Small intestine (tissue), 7 donors: ENCODE results near the gene LUC7L. TPM values are rescaled to one million over a fixed set of nuclear protein-coding genes. Genes with fewer than 3 reads are reported as not detected.
A peak's percentile ranks its signal among the peaks of the same experiment; 100 is the strongest.
"Not testable (repeated sequence)": the region's sequence is repeated elsewhere in the genome, so short reads cannot be mapped to it uniquely, and the experiment has no call there.

ENCODE experiments used
- DNase-seq, 2 donors: peaks; one replicate each; pipeline versions ENCODE4 v3.0.0 to v3.0.0-alpha.2; 2013
- FAIRE-seq: peaks from 2 replicates; lab custom pipeline; 2012; peaks lifted over from hg19 to GRCh38; lab: Jason Lieb, UNC
- H3K27ac ChIP-seq, 3 donors: one replicate each; pipeline ENCODE4 v1.5.1; 2013; ENCODE audit warnings: low read length in 2 of 3, mild to moderate bottlenecking in 2 of 3, control low read depth in 1 of 3, inconsistent platforms in 1 of 3, low read depth in 1 of 3, moderate library complexity in 1 of 3
- H3K27me3 ChIP-seq, 3 donors: one replicate each; pipeline ENCODE4 v1.6.1; 2013; ENCODE audit warnings: low read length in 3 of 3, inconsistent platforms in 1 of 3; ENCODE audit not compliant: control insufficient read depth in 3 of 3, insufficient read depth in 3 of 3
- H3K36me3 ChIP-seq, 3 donors: one replicate each; pipeline ENCODE4 v1.6.1; 2013; ENCODE audit warnings: low read length in 3 of 3, inconsistent platforms in 1 of 3, low read depth in 1 of 3, mild to moderate bottlenecking in 1 of 3, moderate library complexity in 1 of 3; ENCODE audit not compliant: control insufficient read depth in 3 of 3, insufficient read depth in 2 of 3
- H3K4me1 ChIP-seq, 3 donors: one replicate each; pipeline ENCODE4 v1.6.1; 2013; ENCODE audit warnings: low read length in 2 of 3, inconsistent platforms in 1 of 3, low read depth in 1 of 3, mild to moderate bottlenecking in 1 of 3, moderate library complexity in 1 of 3; ENCODE audit not compliant: control insufficient read depth in 3 of 3, insufficient read depth in 2 of 3
- H3K4me3 ChIP-seq, 3 donors: one replicate each; pipeline ENCODE4 v1.5.1; 2013; ENCODE audit warnings: low read length in 3 of 3, control low read depth in 1 of 3, inconsistent platforms in 1 of 3, low read depth in 1 of 3, mild to moderate bottlenecking in 1 of 3, moderate library complexity in 1 of 3
- H3K9me3 ChIP-seq, 2 donors: one replicate each; pipeline ENCODE4 v1.6.1; 2013; ENCODE audit warnings: low read depth in 1 of 2, low read length in 1 of 2; ENCODE audit not compliant: control insufficient read depth in 2 of 2, insufficient read depth in 1 of 2
- WGBS, 3 donors: extraction: QIAGEN DNeasy Blood & Tissue Kit; methylation state at CpG; one replicate each; pipeline ENCODE4 v1.1.7; 2013; 5-methylcytosine and 5-hydroxymethylcytosine counted together
- polyA plus RNA-seq, 4 donors: library from polyadenylated mRNA; stranded (reverse) in 3 of 4; unstranded in 1 of 4; fragments of 200-250 nt in 3 of 4; fragments of 120-200 nt in 1 of 4; gene quantifications; one replicate each; pipeline versions ENCODE4 v1.2.1 to v1.2.3, GENCODE V29; 2013
- donor health status: healthy with polysubstance abuse.
- donor health status: control.
- donor health status: control.
- donor health status: Bipolar disorder and iron deficiency.
- donor health status: healthy.

The LUC7L gene
- polyA plus RNA-seq, 4 donors, result 56.6 to 136 (median 94.9) TPM

DNA sequence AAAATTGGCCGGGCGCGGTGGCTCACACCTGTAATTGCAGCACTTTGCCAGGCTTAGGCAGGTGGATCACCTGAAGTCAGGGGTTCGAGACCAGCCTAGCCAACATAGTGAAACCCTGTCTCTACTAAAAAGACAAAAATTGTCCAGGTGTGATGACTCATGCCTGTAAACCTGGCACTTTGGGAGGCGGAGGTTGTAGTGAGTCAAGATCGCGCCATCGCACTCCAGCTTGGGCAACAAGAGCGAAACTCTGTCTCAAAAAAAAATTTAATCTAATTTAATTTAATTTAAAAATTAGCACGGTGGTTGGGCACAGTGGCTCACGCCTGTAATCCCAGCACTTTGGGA, 50.6 kb downstream of the LUC7L start:
- Histone ChIP-seq H3K4me3 (no peak overlapping the region), H3K9me3 (peaks cover 0 to 4% of the 10 kb centered on the region in 2 donors), H3K27me3 (peaks cover 10 to 55% (median 19%) of the 10 kb centered on the region in 3 donors), H3K36me3 (peaks cover 0 to 4% (median 0%) of the 10 kb centered on the region in 3 donors), H3K4me1 (peaks cover 0 to 10% (median 2%) of the 10 kb centered on the region in 3 donors), H3K27ac (no peak overlapping the region)
- no peak for DNase-seq
- WGBS, 3 donors, result 66 to 87% (median 76%) methylated on average over 11 of the region's 11 CpGs
- no peak for FAIRE-seq

- H3K4me3 ChIP-seq, result no peak overlapping the region
- no peak for DNase-seq
- peaks cover 10 to 59% (median 20%) of the 10 kb centered on the region in 3 donors for H3K27me3 ChIP-seq
- FAIRE-seq, result no peak
- 42 to 55% (median 45%) methylated on average over 11 of the region's 11 CpGs for WGBS, 3 donors
- peaks cover 0 to 10% (median 2%) of the 10 kb centered on the region in 3 donors for H3K4me1 ChIP-seq
- H3K36me3 ChIP-seq, result peaks cover 0 to 4% (median 0%) of the 10 kb centered on the region in 3 donors
- peaks cover 0 to 4% of the 10 kb centered on the region in 2 donors for H3K9me3 ChIP-seq
- no peak overlapping the region for H3K27ac ChIP-seq
These were observed 51.1 kb downstream of the LUC7L start for GRCh38 chr16:177981-178667.

DNA sequence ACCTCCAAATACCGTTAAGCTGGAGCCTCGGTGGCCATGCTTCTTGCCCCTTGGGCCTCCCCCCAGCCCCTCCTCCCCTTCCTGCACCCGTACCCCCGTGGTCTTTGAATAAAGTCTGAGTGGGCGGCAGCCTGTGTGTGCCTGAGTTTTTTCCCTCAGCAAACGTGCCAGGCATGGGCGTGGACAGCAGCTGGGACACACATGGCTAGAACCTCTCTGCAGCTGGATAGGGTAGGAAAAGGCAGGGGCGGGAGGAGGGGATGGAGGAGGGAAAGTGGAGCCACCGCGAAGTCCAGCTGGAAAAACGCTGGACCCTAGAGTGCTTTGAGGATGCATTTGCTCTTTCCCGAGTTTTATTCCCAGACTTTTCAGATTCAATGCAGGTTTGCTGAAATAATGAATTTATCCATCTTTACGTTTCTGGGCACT, 51.8 kb downstream of the LUC7L start:
- 4 to 13% (median 8%) methylated on average over 12 to 13 of the region's 13 CpGs for WGBS, 3 donors
- peaks cover 0 to 4% of the 10 kb centered on the region in 2 donors for H3K9me3 ChIP-seq
- H3K36me3 ChIP-seq, result no peaks in the 10 kb centered on the region
- H3K27me3 ChIP-seq, result peaks cover 10 to 59% (median 20%) of the 10 kb centered on the region in 3 donors
- H3K4me3 ChIP-seq, result no peak overlapping the region
- no peak for FAIRE-seq
- no peak for DNase-seq
- H3K4me1 ChIP-seq, result peaks cover 0 to 10% (median 2%) of the 10 kb centered on the region in 3 donors
- H3K27ac ChIP-seq, result no peak overlapping the region

GRCh38 chr16:176477-177382, 52.5 kb downstream of the LUC7L start, which contains the start of gene HBA1:
TSS of gene HBA1 (plus strand) at chr16:176680. CDS start at chr16:176717, 37 bp downstream.
- peak within 1 kb of the TSS in 1 of 3 donors; percentile 7 for H3K4me3 ChIP-seq
- not testable (repeated sequence) for H3K27ac ChIP-seq, DNase-seq, H3K4me1 ChIP-seq, H3K9me3 ChIP-seq, FAIRE-seq, H3K36me3 ChIP-seq
- WGBS, 3 donors, result 0 to 5% (median 5%) methylated on average over 17 to 41 of the region's 88 CpGs
- H3K27me3 ChIP-seq, result peaks cover 10 to 60% (median 20%) of the 10 kb centered on the region in 3 donors

DNA sequence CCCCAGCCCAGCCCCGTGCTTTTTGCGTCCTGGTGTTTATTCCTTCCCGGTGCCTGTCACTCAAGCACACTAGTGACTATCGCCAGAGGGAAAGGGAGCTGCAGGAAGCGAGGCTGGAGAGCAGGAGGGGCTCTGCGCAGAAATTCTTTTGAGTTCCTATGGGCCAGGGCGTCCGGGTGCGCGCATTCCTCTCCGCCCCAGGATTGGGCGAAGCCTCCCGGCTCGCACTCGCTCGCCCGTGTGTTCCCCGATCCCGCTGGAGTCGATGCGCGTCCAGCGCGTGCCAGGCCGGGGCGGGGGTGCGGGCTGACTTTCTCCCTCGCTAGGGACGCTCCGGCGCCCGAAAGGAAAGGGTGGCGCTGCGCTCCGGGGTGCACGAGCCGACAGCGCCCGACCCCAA, 53.2 kb downstream of the LUC7L start:
- H3K27me3 ChIP-seq, result peaks cover 10 to 65% (median 20%) of the 10 kb centered on the region in 3 donors
- DNase-seq, H3K4me1 ChIP-seq, H3K27ac ChIP-seq, H3K36me3 ChIP-seq, FAIRE-seq, H3K9me3 ChIP-seq: not testable (repeated sequence)
- H3K4me3 ChIP-seq, result peak overlapping the region in 1 of 3 donors; percentile 7
- 1 to 4% (median 2%) methylated on average over 8 to 27 of the region's 39 CpGs for WGBS, 3 donors

GRCh38 chr16:175011-175949, 54.0 kb downstream of the LUC7L start:
- Histone ChIP-seq H3K36me3 (no peaks in the 10 kb centered on the region), H3K27me3 (peaks cover 7 to 67% (median 23%) of the 10 kb centered on the region in 3 donors), H3K27ac (no peak overlapping the region), H3K4me3 (no peak overlapping the region), H3K4me1 (no peaks in the 10 kb centered on the region), H3K9me3 (peaks cover 0 to 4% of the 10 kb centered on the region in 2 donors)
- no peak for DNase-seq
- FAIRE-seq, result no peak
- 18 to 23% (median 20%) methylated on average over 8 of the region's 8 CpGs for WGBS, 3 donors

DNA sequence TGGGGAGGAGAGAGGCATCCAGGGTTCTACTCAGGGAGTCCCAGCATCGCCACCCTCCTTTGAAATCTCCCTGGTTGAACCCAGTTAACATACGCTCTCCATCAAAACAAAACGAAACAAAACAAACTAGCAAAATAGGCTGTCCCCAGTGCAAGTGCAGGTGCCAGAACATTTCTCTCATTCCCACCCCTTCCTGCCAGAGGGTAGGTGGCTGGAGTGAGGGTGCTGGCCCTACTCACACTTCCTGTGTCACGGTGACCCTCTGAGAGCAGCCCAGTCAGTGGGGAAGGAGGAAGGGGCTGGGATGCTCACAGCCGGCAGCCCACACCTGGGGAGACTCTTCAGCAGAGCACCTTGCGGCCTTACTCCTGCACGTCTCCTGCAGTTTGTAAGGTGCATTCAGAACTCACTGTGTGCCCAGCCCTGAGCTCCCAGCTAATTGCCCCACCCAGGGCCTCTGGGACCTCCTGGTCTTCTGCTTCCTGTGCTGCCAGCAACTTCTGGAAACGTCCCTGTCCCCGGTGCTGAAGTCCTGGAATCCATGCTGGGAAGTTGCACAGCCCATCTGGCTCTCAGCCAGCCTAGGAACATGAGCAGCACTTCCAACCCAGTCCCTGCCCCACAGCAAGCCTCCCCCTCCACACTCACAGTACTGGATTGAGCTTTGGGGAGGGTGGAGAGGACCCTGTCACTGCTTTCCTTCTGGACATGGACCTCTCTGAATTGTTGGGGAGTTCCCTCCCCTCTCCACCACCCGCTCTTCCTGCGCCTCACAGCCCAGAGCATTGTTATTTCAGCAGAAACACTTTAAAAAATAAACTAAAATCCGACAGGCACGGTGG, 55.1 kb downstream of the LUC7L start:
- WGBS, 3 donors, result 9 to 23% (median 19%) methylated on average over 7 to 9 of the region's 13 CpGs
- FAIRE-seq, H3K4me1 ChIP-seq: not testable (repeated sequence)

More for the DNA sequence above, 55.1 kb downstream of the LUC7L start:
- DNase-seq, H3K9me3 ChIP-seq, H3K36me3 ChIP-seq, H3K27ac ChIP-seq, H3K4me3 ChIP-seq: not testable (repeated sequence)
- peaks cover 4 to 60% (median 26%) of the 10 kb centered on the region in 3 donors for H3K27me3 ChIP-seq
